IPS-18c (cell line): ENCODE data around the gene BYSL.

Source experiments
- H3K4me3 ChIP-seq: 2 replicates; pipeline ENCODE4 v1.7.0; 2013; ENCODE audit warnings: low read depth, mild to moderate bottlenecking, low read length, moderate library complexity; ENCODE audit not compliant: insufficient read depth
- H3K9me3 ChIP-seq: one replicate; pipeline ENCODE4 v1.6.1; 2013; ENCODE audit warnings: mild to moderate bottlenecking, low read length, moderate library complexity; ENCODE audit not compliant: control insufficient read depth, insufficient read depth

The BYSL gene

GRCh38 chr6:41963371-41963770, 42.1 kb downstream of the BYSL start:
- H3K4me3 ChIP-seq, result no peak overlapping the region
- H3K9me3 ChIP-seq, result no peaks in the 10 kb centered on the region

GRCh38 chr6:41964201-41964887, 43.0 kb downstream of the BYSL start:
- no peak overlapping the region for H3K4me3 ChIP-seq
- no peaks in the 10 kb centered on the region for H3K9me3 ChIP-seq

GRCh38 chr6:41965429-41966213, 44.3 kb downstream of the BYSL start:
- peak overlapping the region; percentile 30 for H3K4me3 ChIP-seq
- H3K9me3 ChIP-seq, result no peaks in the 10 kb centered on the region

- no peak overlapping the region for H3K4me3 ChIP-seq
These were observed 45.1 kb downstream of the BYSL start for GRCh38 chr6:41966214-41966920.

GRCh38 chr6:41966961-41967311, 45.6 kb downstream of the BYSL start:
- no peaks in the 10 kb centered on the region for H3K9me3 ChIP-seq
- H3K4me3 ChIP-seq, result no peak overlapping the region

More at GRCh38 chr6:41966214-41966920, 45.1 kb downstream of the BYSL start:
- no peaks in the 10 kb centered on the region for H3K9me3 ChIP-seq

GRCh38 chr6:41967312-41968287, 46.3 kb downstream of the BYSL start:
- H3K9me3 ChIP-seq, result no peaks in the 10 kb centered on the region
- no peak overlapping the region for H3K4me3 ChIP-seq

GRCh38 chr6:41970436-41970846, 49.1 kb downstream of the BYSL start:
- H3K9me3 ChIP-seq, result no peaks in the 10 kb centered on the region
- H3K4me3 ChIP-seq, result no peak overlapping the region

- no peaks in the 10 kb centered on the region for H3K9me3 ChIP-seq
- no peak overlapping the region for H3K4me3 ChIP-seq
These were observed 51.5 kb downstream of the BYSL start for GRCh38 chr6:41972826-41973225.

- H3K4me3 ChIP-seq, result no peak overlapping the region
- H3K9me3 ChIP-seq, result no peaks in the 10 kb centered on the region
These were observed 53.1 kb downstream of the BYSL start for GRCh38 chr6:41974281-41974825.

GRCh38 chr6:41975276-41975675, 54.0 kb downstream of the BYSL start:
- Histone ChIP-seq H3K4me3 (no peak overlapping the region), H3K9me3 (no peaks in the 10 kb centered on the region)

- Histone ChIP-seq H3K4me3 (no peak overlapping the region), H3K9me3 (no peaks in the 10 kb centered on the region)
These were observed 55.6 kb downstream of the BYSL start for GRCh38 chr6:41976794-41977484.
